Bronchial epithelial cell (primary cell): Measurements from ENCODE around the gene APCDD1L. TPM values are rescaled to one million over a fixed set of nuclear protein-coding genes. Genes with fewer than 3 reads are reported as not detected.

Experiments used
- DNase-seq: peaks from one replicate; pipeline ENCODE4 v3.0.0-alpha.2; 2010; ENCODE audit warnings: low read depth
- FAIRE-seq: peaks from 2 replicates; lab custom pipeline; 2011; peaks lifted over from hg19 to GRCh38; lab: Jason Lieb, UNC
- H3K27me3 ChIP-seq: 2 replicates; pipeline ENCODE4 v1.5.1; 2011; ENCODE audit warnings: low read length; ENCODE audit not compliant: control insufficient read depth, insufficient read depth
- H3K36me3 ChIP-seq: 2 replicates; pipeline ENCODE4 v1.5.1; 2011; ENCODE audit warnings: low read length; ENCODE audit not compliant: control insufficient read depth, insufficient read depth
- H3K4me3 ChIP-seq: 2 replicates; pipeline ENCODE4 v1.5.1; 2011; ENCODE audit warnings: mild to moderate bottlenecking, low read depth, low read length, control low read depth
- CTCF ChIP-seq: IDR thresholded peaks from 2 replicates; pipeline ENCODE4 v1.5.1; 2011; ENCODE audit warnings: mild to moderate bottlenecking, moderate library complexity, low read length, control low read depth, inconsistent platforms; ENCODE audit not compliant: insufficient read depth, severe bottlenecking
- total RNA-seq: library from RNA; depleted of rRNA; stranded (reverse); fragments of >200 nt; gene quantifications from 2 replicates; pipeline ENCODE4 v1.2.1, GENCODE V29; 2014

Gene APCDD1L
- total RNA-seq, 1 donor from 2014 or later: under 0.01 TPM

GRCh38 chr20:58521763-58522162 is 6.6 kb upstream of the APCDD1L start:
- H3K36me3 ChIP-seq: no peaks in the 10 kb centered on the region
- no peak for FAIRE-seq
- H3K4me3 ChIP-seq: no peak overlapping the region
- DNase-seq: no peak
- no peak for TF ChIP-seq CTCF
- no peaks in the 10 kb centered on the region for H3K27me3 ChIP-seq

- H3K36me3 ChIP-seq: no peaks in the 10 kb centered on the region
- no peak overlapping the region for H3K4me3 ChIP-seq
- no peak for TF ChIP-seq CTCF
- no peaks in the 10 kb centered on the region for H3K27me3 ChIP-seq
- DNase-seq (peak; percentile 10), FAIRE-seq (no peak)
These were observed 4.9 kb upstream of the APCDD1L start for GRCh38 chr20:58519940-58520712.

- no peak for TF ChIP-seq CTCF
- DNase-seq (no peak), FAIRE-seq (no peak)
- H3K4me3 ChIP-seq: no peak overlapping the region
- no peaks in the 10 kb centered on the region for H3K36me3 ChIP-seq
- peaks cover 4% of the 10 kb centered on the region for H3K27me3 ChIP-seq
These were observed 3.8 kb upstream of the APCDD1L start for GRCh38 chr20:58518896-58519593.

- no peak for TF ChIP-seq CTCF
- DNase-seq: no peak
- no peaks in the 10 kb centered on the region for H3K36me3 ChIP-seq
- FAIRE-seq: no peak
- peaks cover 9% of the 10 kb centered on the region for H3K27me3 ChIP-seq
- H3K4me3 ChIP-seq: no peak overlapping the region
These were observed 3.2 kb upstream of the APCDD1L start for GRCh38 chr20:58518387-58518786.

GRCh38 chr20:58514321-58515232 is 622 bp downstream of the APCDD1L start:
- peaks cover 11% of the 10 kb centered on the region for H3K27me3 ChIP-seq
- no peak for TF ChIP-seq CTCF
- no peaks in the 10 kb centered on the region for H3K36me3 ChIP-seq
- FAIRE-seq (no peak), DNase-seq (no peak)
- H3K4me3 ChIP-seq: peak overlapping the region; percentile 30
